ENCODE results near the gene SEMA3F.

GRCh38 chr3:50139718-50140423 lies 15.3 kb upstream of the SEMA3F start:
- no peak for TF ChIP-seq POLR2A (IDR thresholded peaks at IDR 0.05)
- TF ChIP-seq EP300 (IDR thresholded peaks at IDR 0.05) = no peak
- no peak for TF ChIP-seq CTCF (IDR thresholded peaks at IDR 0.05)

All from ovary (tissue), 3 donors.